ENCODE results near the gene AGAP1.

DNA sequence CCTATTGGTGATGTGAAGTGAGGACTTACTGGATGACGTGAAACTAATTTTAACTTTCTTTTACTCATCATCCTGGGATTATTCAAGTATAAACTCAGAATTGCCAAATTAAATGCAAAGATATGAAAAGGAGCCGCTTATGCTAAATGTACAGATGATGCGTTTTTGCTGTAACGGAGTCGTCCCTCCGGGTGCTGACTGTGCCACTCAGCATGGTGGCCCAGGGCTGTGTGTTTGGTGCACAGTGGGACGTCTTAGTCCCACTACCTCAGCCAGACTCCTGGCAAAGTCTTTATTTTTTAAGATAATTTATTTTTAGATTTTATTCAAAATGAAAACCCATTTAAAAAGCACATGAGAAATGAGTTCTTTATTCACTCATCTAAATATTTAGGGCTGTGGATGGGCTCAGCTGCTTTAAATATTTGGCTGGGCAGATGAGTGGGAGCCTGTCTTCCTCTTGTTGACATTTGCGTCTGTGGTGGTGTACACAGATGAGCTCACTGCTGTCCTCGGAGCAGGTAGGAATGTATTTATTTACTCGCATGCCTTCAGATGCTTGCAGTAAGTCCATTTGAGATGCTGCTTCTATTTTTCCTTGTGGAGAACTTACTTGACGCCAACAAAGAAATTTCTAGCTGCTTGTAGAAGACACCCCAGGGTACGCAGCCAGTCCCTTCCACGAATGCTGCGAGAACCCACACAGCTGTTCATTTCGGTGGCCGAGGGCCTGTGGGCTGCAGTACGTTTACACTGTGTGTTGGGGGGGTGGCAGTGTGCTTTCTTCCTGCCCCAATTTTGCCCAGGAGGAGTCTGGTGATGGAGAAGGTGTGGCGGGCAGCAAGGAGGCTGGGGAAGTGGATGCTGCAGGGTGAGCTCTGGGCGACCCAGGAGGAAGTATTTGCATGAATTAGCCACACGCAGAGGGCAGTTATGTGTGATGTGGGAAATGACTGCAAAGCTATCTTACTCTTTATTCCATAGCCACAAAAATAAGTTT lies 105.0 kb downstream of the AGAP1 start:
- no peak for TF ChIP-seq POLR2A (IDR thresholded peaks at IDR 0.05)
- TF ChIP-seq, protein P1, sequence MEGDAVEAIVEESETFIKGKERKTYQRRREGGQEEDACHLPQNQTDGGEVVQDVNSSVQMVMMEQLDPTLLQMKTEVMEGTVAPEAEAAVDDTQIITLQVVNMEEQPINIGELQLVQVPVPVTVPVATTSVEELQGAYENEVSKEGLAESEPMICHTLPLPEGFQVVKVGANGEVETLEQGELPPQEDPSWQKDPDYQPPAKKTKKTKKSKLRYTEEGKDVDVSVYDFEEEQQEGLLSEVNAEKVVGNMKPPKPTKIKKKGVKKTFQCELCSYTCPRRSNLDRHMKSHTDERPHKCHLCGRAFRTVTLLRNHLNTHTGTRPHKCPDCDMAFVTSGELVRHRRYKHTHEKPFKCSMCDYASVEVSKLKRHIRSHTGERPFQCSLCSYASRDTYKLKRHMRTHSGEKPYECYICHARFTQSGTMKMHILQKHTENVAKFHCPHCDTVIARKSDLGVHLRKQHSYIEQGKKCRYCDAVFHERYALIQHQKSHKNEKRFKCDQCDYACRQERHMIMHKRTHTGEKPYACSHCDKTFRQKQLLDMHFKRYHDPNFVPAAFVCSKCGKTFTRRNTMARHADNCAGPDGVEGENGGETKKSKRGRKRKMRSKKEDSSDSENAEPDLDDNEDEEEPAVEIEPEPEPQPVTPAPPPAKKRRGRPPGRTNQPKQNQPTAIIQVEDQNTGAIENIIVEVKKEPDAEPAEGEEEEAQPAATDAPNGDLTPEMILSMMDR (IDR thresholded peaks at IDR 0.05): no peak
- TF ChIP-seq EP300 (IDR thresholded peaks at IDR 0.05): no peak
